Esophagus muscularis mucosa (tissue), 4 donors: ENCODE measurements around the gene ASAP2. TPM values are rescaled to one million over a fixed set of nuclear protein-coding genes. Genes with fewer than 3 reads are reported as not detected.
"Not testable (repeated sequence)": the region's sequence is repeated elsewhere in the genome, so short reads cannot be mapped to it uniquely, and the experiment has no call there.

Source experiments
- DNase-seq: peaks from one replicate; pipeline ENCODE4 v3.0.0-alpha.2; 2017; ENCODE audit errors: extremely low spot score
- H3K27ac ChIP-seq, 4 donors: fragments of 200-600 bp; sonication (generic); replicated peaks in 1 of 4; 1 replicate in 3 of 4; 2 replicates in 1 of 4; pipeline ENCODE4 v1.5.1; 2016 to 2019; ENCODE audit warnings: mild to moderate bottlenecking in 1 of 4
- H3K27me3 ChIP-seq, 4 donors: fragments of 200-600 bp; sonication (generic); one replicate each; pipeline versions ENCODE4 v1.5.1 to v1.6.0; 2016 to 2019
- H3K36me3 ChIP-seq, 4 donors: fragments of 200-600 bp; sonication (generic); one replicate each; pipeline ENCODE4 v1.5.1; 2016 to 2019
- H3K4me1 ChIP-seq, 4 donors: fragments of 200-600 bp; sonication (generic); one replicate each; pipeline ENCODE4 v1.5.1; 2016 to 2019
- H3K4me3 ChIP-seq, 4 donors: fragments of 200-600 bp; sonication (generic); 1 replicate in 2 of 4; 2 replicates in 2 of 4; pipeline ENCODE4 v1.5.1; 2016 to 2019; ENCODE audit warnings: mild to moderate bottlenecking in 4 of 4, moderate library complexity in 1 of 4
- H3K9me3 ChIP-seq, 4 donors: fragments of 200-600 bp; sonication (generic); 1 replicate in 3 of 4; 2 replicates in 1 of 4; pipeline ENCODE4 v1.5.1; 2016 to 2019
- EP300 ChIP-seq: sonication (generic); formaldehyde crosslinking; IDR thresholded peaks from one replicate; pipeline ENCODE4 v1.6.1; 2017; ENCODE audit warnings: antibody characterized with exemption
- POLR2A ChIP-seq: fragments of 450-650 bp; IDR thresholded peaks from one replicate; pipeline ENCODE4 v1.6.1; 2017; ENCODE audit warnings: antibody characterized with exemption, moderate library complexity, mild to moderate bottlenecking, low read depth
- POLR2AphosphoS5 ChIP-seq, 2 donors: sonication (generic); formaldehyde crosslinking; IDR thresholded peaks; one replicate each; pipeline ENCODE4 v1.6.1; 2017; ENCODE audit warnings: antibody characterized with exemption in 2 of 2
- WGBS: methylation state at CpG from one replicate; pipeline ENCODE4 v1.1.5; 2018; 5-methylcytosine and 5-hydroxymethylcytosine counted together
- intact Hi-C: fragments of 100-400 bp; cut with DNase I; formaldehyde crosslinking; loops from one replicate; pipeline ENCODE4 v1.15.1; 2023
- total RNA-seq, 4 donors: library from RNA; depleted of rRNA; stranded (reverse); fragments of >200 nt; gene quantifications; one replicate each; pipeline versions ENCODE4 v1.1.0 to v1.2.1, GENCODE V29; 2016
- TF ChIP-seq, protein P1 (sequence below), 3 experiments: fragments of 200-600 bp in 2 of 3; fragments of 450-650 bp in 1 of 3; sonication (generic) in 2 of 3; IDR thresholded peaks; one replicate each; pipeline ENCODE4 v1.5.1; 2017 to 2019; ENCODE audit warnings: antibody characterized with exemption in 3 of 3, mild to moderate bottlenecking in 2 of 3, moderate library complexity in 1 of 3

The ASAP2 gene
- total RNA-seq, 4 donors from 2014 or later: 18.7 to 24.0 (median 21.3) TPM

DNA sequence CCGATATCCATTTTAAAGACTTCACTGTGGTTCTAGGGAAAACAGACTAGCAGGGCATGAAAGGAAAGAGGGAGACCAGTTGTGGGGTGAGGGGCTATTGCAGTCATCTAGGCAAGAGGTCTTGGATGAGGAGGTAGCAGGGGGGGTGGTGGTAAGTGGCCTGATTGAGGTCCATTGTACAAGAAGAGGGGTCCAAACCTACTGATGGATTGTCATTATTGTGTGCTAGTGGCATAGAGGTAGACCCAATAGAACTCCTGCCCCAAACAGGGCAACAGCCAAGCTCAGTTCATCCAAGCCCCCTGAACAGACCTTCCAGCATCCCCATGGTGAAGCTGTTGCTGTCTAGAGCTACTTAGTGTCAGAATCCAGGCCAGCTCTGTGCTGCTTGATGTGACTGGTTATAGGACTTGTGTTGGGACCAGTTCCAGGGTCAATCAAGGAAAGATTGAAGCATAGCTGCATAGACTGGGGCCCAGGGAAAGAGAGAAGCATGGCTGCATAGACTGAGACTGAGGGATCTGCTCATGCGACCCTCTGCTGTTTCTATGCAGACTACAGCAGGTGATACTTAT, 7.0 kb downstream of the ASAP2 start:
- no peak for DNase-seq
- H3K4me3 ChIP-seq: no peak overlapping the region
- no peaks in the 10 kb centered on the region for H3K36me3 ChIP-seq
- WGBS: 87% methylated on average over 2 of the region's 2 CpGs
- peaks cover 39 to 72% (median 55%) of the 10 kb centered on the region in 4 donors for H3K4me1 ChIP-seq
- H3K9me3 ChIP-seq: no peaks in the 10 kb centered on the region
- TF ChIP-seq, protein P1, sequence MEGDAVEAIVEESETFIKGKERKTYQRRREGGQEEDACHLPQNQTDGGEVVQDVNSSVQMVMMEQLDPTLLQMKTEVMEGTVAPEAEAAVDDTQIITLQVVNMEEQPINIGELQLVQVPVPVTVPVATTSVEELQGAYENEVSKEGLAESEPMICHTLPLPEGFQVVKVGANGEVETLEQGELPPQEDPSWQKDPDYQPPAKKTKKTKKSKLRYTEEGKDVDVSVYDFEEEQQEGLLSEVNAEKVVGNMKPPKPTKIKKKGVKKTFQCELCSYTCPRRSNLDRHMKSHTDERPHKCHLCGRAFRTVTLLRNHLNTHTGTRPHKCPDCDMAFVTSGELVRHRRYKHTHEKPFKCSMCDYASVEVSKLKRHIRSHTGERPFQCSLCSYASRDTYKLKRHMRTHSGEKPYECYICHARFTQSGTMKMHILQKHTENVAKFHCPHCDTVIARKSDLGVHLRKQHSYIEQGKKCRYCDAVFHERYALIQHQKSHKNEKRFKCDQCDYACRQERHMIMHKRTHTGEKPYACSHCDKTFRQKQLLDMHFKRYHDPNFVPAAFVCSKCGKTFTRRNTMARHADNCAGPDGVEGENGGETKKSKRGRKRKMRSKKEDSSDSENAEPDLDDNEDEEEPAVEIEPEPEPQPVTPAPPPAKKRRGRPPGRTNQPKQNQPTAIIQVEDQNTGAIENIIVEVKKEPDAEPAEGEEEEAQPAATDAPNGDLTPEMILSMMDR (IDR thresholded peaks at IDR 0.05): no peak
- TF ChIP-seq POLR2AphosphoS5 (IDR thresholded peaks at IDR 0.05) (no peak), EP300 (no peak), POLR2A (no peak)
- H3K27me3 ChIP-seq: no peaks in the 10 kb centered on the region
- H3K27ac ChIP-seq: peak overlapping the region; percentile 41 to 66 (median 52)
- intact Hi-C loops: no loop called here

DNA sequence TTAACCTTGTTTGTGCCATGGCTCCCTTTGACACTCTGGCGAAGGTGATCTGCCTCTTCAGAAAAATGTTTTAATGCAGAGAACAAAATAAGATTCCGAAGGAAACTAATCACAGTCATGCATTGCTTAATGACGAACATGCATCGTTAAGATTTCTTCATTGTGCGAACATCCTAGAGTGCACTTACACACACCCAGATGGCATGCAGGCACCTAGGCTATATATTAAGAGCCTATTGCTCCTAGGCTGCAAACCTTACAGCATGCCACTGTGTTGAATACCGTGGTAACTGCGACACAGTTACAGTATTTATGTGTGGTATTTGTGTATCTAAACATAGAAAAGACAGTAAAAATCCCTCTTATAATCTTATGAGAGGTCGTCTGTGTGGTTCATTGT, 8.3 kb downstream of the ASAP2 start:
- Histone ChIP-seq H3K9me3 (no peaks in the 10 kb centered on the region), H3K4me3 (no peak overlapping the region), H3K4me1 (peaks cover 32 to 64% (median 49%) of the 10 kb centered on the region in 4 donors), H3K27ac (no peak overlapping the region), H3K27me3 (no peaks in the 10 kb centered on the region), H3K36me3 (no peaks in the 10 kb centered on the region)
- intact Hi-C loops: no loop called here
- WGBS: 83% methylated on average over 8 of the region's 8 CpGs
- TF ChIP-seq, protein P1 (IDR thresholded peaks at IDR 0.05): no peak
- TF ChIP-seq EP300: no peak
- TF ChIP-seq POLR2A: no peak
- no peak for TF ChIP-seq POLR2AphosphoS5 (IDR thresholded peaks at IDR 0.05)
- DNase-seq: peak; percentile 12

DNA sequence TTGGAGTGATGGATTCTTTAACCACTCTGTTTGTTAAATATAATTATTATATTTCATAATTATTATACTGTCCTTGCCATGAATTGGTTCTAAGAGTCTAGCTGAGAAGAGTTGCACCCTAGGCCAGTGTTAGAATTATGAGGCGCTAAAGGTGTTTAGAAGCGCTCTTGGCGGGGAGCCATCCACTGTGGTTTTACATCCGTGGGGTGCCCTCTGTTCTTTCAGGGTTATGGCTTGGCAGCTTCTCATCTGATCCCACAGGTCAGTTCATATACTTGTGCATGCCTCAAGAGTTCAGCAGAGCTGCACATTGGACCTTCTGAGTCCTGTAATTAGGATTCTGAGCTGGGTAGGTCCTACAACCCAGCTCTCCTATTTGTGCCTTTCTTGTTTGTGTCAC, 9.1 kb downstream of the ASAP2 start:
- 82% methylated on average over 4 of the region's 4 CpGs for WGBS
- peak; percentile 75 for DNase-seq
- Histone ChIP-seq H3K9me3 (no peaks in the 10 kb centered on the region), H3K4me3 (no peak overlapping the region), H3K27ac (no peak overlapping the region), H3K36me3 (no peaks in the 10 kb centered on the region), H3K4me1 (peaks cover 28 to 56% (median 42%) of the 10 kb centered on the region in 4 donors), H3K27me3 (no peaks in the 10 kb centered on the region)
- intact Hi-C loops: no loop called here
- TF ChIP-seq POLR2A (no peak), EP300 (no peak), POLR2AphosphoS5 (IDR thresholded peaks at IDR 0.05) (no peak)
- TF ChIP-seq, protein P1 (IDR thresholded peaks at IDR 0.05): no peak

DNA sequence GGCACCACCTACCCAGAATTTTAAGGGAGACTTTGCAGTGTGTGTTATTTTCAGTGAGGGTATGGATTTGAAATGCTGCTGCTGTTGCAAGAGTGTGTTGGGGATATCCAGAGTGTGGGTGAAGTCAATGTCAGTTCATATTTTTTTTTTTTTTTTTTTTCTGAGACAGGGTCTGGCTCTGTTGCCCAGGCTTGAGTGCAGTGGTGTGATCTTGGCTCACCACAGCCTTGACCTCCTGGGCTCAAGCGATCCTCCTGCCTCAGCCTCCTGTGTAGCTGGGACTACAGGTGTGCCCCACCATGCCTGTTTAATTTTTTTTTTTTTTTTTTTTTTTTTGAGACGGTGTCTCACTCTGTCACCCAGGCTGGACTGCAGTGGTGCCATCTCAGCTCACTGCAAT, 9.5 kb downstream of the ASAP2 start:
- H3K36me3 ChIP-seq, H3K27ac ChIP-seq, H3K27me3 ChIP-seq, H3K4me3 ChIP-seq, DNase-seq, intact Hi-C loops, H3K9me3 ChIP-seq: not testable (repeated sequence)
- WGBS: 100% methylated on average over 2 of the region's 2 CpGs
- peaks cover 28 to 51% (median 40%) of the 10 kb centered on the region in 4 donors for H3K4me1 ChIP-seq

DNA sequence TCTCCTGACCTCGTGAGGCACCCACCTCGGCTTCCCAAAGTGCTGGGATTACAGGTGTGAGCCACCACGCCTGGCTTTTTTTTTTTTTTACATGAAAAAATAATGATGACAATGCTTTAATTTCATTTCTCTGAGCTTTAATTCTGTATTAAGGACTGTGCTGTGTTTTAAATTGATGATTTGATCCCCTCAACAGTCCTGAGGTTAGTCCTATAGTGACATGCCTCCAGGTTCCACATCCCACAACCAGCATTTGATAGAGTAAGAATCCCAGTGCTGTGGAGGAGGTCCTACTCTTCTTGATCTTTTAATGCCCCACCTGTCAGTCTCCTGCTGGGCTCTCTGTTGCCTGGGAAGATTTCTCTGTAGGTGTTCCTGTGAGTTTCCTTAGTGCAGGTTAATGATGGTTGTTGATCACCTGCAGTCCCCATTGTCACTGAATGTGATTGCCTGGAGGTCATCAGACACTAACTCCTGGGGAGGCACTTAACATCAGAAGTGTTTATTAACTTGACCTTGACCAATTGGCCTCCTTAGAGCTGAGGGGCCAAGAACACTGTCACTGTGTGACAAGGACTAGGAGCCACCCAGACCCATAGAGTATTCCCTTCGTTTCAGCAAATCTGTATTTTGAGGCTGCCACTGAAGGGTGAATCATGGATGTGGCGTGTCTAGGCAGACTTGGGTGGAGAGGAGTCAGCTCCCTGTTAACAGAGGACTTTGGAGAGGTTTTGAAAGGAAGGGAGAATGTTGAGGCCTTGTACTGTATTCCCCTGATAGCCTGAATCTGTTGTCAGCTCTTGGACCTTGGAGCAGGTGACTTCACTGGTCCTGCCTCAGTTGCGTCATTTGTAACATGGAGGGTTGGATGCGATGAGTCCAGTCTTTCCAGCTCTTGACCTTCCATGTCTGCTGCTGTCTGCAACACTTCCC, 11.5 kb downstream of the ASAP2 start:
- WGBS: 98% methylated on average over 7 of the region's 7 CpGs
- peak; percentile 78 for DNase-seq

More for the DNA sequence above, 11.5 kb downstream of the ASAP2 start:
- TF ChIP-seq POLR2AphosphoS5 (IDR thresholded peaks at IDR 0.05): no peak
- TF ChIP-seq, protein P1 (IDR thresholded peaks at IDR 0.05): no peak
- intact Hi-C loops: no loop called here
- Histone ChIP-seq H3K4me3 (no peak overlapping the region), H3K4me1 (peaks cover 23 to 50% (median 40%) of the 10 kb centered on the region in 4 donors), H3K27ac (no peak overlapping the region), H3K27me3 (no peaks in the 10 kb centered on the region), H3K9me3 (no peaks in the 10 kb centered on the region), H3K36me3 (no peaks in the 10 kb centered on the region)
